Endothelial cell of umbilical vein (primary cell): ENCODE data around the gene ACADS.

Source experiments
- CTCF ChIP-seq, 2 donors: IDR thresholded peaks; 1 replicate in 1 of 2; 2 replicates in 1 of 2; pipeline ENCODE4 v1.5.1; 2011; ENCODE audit warnings: low read length in 2 of 2, mild to moderate bottlenecking in 2 of 2, moderate library complexity in 2 of 2, control low read depth in 1 of 2, inconsistent platforms in 1 of 2, low read depth in 1 of 2; ENCODE audit not compliant: insufficient read depth in 1 of 2; ENCODE audit errors: extremely low read depth in 1 of 2
- JUN ChIP-seq: IDR thresholded peaks from 2 replicates; pipeline ENCODE4 v1.6.1; 2011; ENCODE audit warnings: borderline replicate concordance, low read depth; ENCODE audit not compliant: insufficient read length, insufficient read depth
- MAX ChIP-seq: IDR thresholded peaks from 2 replicates; pipeline ENCODE4 v1.6.1; 2011; ENCODE audit not compliant: insufficient read depth, insufficient read length
- MYC ChIP-seq: IDR thresholded peaks from one replicate; pipeline ENCODE4 v1.6.1; 2011; ENCODE audit warnings: mild to moderate bottlenecking, low read depth, low read length
- POLR2A ChIP-seq: IDR thresholded peaks from 2 replicates; pipeline ENCODE4 v1.6.1; 2012; ENCODE audit warnings: low read depth, mild to moderate bottlenecking, control low read depth, low read length
- POLR2AphosphoS5 ChIP-seq: IDR thresholded peaks from 2 replicates; pipeline ENCODE4 v1.6.1; 2012; ENCODE audit warnings: low read depth, mild to moderate bottlenecking, control low read depth, low read length, moderate library complexity; ENCODE audit not compliant: insufficient read depth

GRCh38 chr12:120710805-120711296, 14.8 kb upstream of the ACADS start:
- TF ChIP-seq CTCF (IDR thresholded peaks at IDR 0.05; ENCODE audit: extremely low read depth in 1 of 2, insufficient read depth in 1 of 2, low read depth in 1 of 2, low read length in 2 of 2) (no peak), JUN (no peak), MAX (no peak), MYC (no peak), POLR2AphosphoS5 (peak; percentile 47), POLR2A (peak; percentile 51)
